IMR-90 (cell line): ENCODE measurements around the gene ZNF358. TPM values are rescaled to one million over a fixed set of nuclear protein-coding genes. Genes with fewer than 3 reads are reported as not detected.

ENCODE experiments used
- ATAC-seq: fragments of 200-7000 bp; cut with Tn5 transposase; 2 replicates; pipeline ENCODE4 v1.9.1; 2020; ENCODE audit warnings: low read depth, mild to moderate bottlenecking, moderate library complexity
- BruUV-seq: library from RNA; stranded (reverse); fragments of 400-500 nt; replicated peaks from 2 replicates; lab custom pipeline; 2021; lab: Mats Ljungman, UMichigan
- CTCF ChIA-PET: fragments of 300-600 bp; formaldehyde crosslinking; extraction: SDS; loops from one replicate; lab custom pipeline; 2021; ENCODE audit warnings: antibody characterized with exemption; lab: Yijun Ruan, JAX
- POLR2A ChIA-PET: fragments of 300-600 bp; sonication (Branson Sonifier 250); formaldehyde crosslinking; loops from one replicate; lab custom pipeline; 2022; ENCODE audit warnings: antibody characterized with exemption; ENCODE audit not compliant: unreplicated experiment; lab: Charles Lee
- DNase-seq: peaks from one replicate; pipeline ENCODE4 v3.0.0; 2013
- H2AFZ ChIP-seq: replicated peaks from 2 replicates; pipeline ENCODE3; 2013; ENCODE audit warnings: low read length, mild to moderate bottlenecking; ENCODE audit not compliant: poor library complexity
- H2AK5ac ChIP-seq: 2 replicates; pipeline ENCODE4 v1.6.1; 2013; ENCODE audit warnings: low read depth, low read length, inconsistent platforms
- H2AK9ac ChIP-seq: replicated peaks from 2 replicates; pipeline ENCODE3; 2013; ENCODE audit warnings: mild to moderate bottlenecking, low read depth, low read length, moderate library complexity; ENCODE audit not compliant: poor library complexity
- H2BK120ac ChIP-seq: 2 replicates; pipeline ENCODE4 v1.6.1; 2013; ENCODE audit warnings: low read depth, low read length, inconsistent platforms
- H2BK15ac ChIP-seq: 3 replicates; pipeline ENCODE4 v1.6.1; 2013; ENCODE audit warnings: low read depth, low read length, inconsistent platforms
- H2BK20ac ChIP-seq: 2 replicates; pipeline ENCODE4 v1.6.1; 2013; ENCODE audit warnings: low read depth, mild to moderate bottlenecking, inconsistent platforms, low read length, moderate library complexity
- H2BK5ac ChIP-seq: 2 replicates; pipeline ENCODE4 v1.6.1; 2013; ENCODE audit warnings: mild to moderate bottlenecking, low read depth, low read length, inconsistent platforms; ENCODE audit not compliant: poor library complexity, severe bottlenecking
- H3K14ac ChIP-seq: replicated peaks from 2 replicates; pipeline ENCODE4 v1.6.1; 2013; ENCODE audit warnings: low read depth, low read length, inconsistent platforms
- H3K18ac ChIP-seq: 2 replicates; pipeline ENCODE4 v1.6.1; 2013; ENCODE audit warnings: low read depth, low read length, control low read depth
- H3K23ac ChIP-seq: 2 replicates; pipeline ENCODE4 v1.6.1; 2013; ENCODE audit warnings: low read depth, low read length, inconsistent platforms
- H3K27ac ChIP-seq: 2 replicates; pipeline ENCODE4 v1.5.1; 2013; ENCODE audit warnings: mild to moderate bottlenecking, control low read depth, low read length; ENCODE audit not compliant: insufficient read depth
- H3K27me3 ChIP-seq: 2 replicates; pipeline ENCODE4 v1.6.1; 2013; ENCODE audit warnings: low read length; ENCODE audit not compliant: control insufficient read depth, insufficient read depth
- H3K36me3 ChIP-seq: 2 replicates; pipeline ENCODE4 v1.6.1; 2013; ENCODE audit warnings: low read length, mixed read lengths; ENCODE audit not compliant: control insufficient read depth, insufficient read depth
- H3K4ac ChIP-seq: 2 replicates; pipeline ENCODE4 v1.6.1; 2013; ENCODE audit warnings: low read depth, low read length, inconsistent platforms
- H3K4me1 ChIP-seq: 2 replicates; pipeline ENCODE4 v1.6.1; 2013; ENCODE audit warnings: low read length, mixed read lengths; ENCODE audit not compliant: control insufficient read depth, insufficient read depth
- H3K4me2 ChIP-seq: 2 replicates; pipeline ENCODE4 v1.6.1; 2013; ENCODE audit warnings: low read depth, mild to moderate bottlenecking, control low read depth, low read length, moderate library complexity
- H3K4me3 ChIP-seq: 2 replicates; pipeline ENCODE4 v1.5.1; 2013; ENCODE audit warnings: low read depth, mild to moderate bottlenecking, control low read depth, low read length, moderate library complexity; ENCODE audit not compliant: insufficient read depth
- H3K56ac ChIP-seq: 2 replicates; pipeline ENCODE4 v1.6.1; 2013; ENCODE audit warnings: low read length, inconsistent platforms; ENCODE audit not compliant: insufficient read depth; ENCODE audit errors: extremely low read depth
- H3K79me1 ChIP-seq, 2 experiments: 2 replicates each; pipeline ENCODE4 v1.6.1; 2013; ENCODE audit warnings: low read length in 2 of 2, inconsistent platforms in 1 of 2, low read depth in 1 of 2
- H3K9ac ChIP-seq: 2 replicates; pipeline ENCODE4 v1.6.1; 2013; ENCODE audit warnings: low read depth, low read length, control low read depth
- H3K9me1 ChIP-seq: 2 replicates; pipeline ENCODE4 v1.6.1; 2013; ENCODE audit warnings: low read length, inconsistent platforms; ENCODE audit not compliant: insufficient read depth
- H3K9me3 ChIP-seq: 2 replicates; pipeline ENCODE4 v1.6.1; 2013; ENCODE audit warnings: low read length; ENCODE audit not compliant: control insufficient read depth, insufficient read depth
- H4K20me1 ChIP-seq: 2 replicates; pipeline ENCODE4 v1.6.1; 2013; ENCODE audit warnings: low read length, inconsistent platforms; ENCODE audit not compliant: insufficient read depth
- H4K5ac ChIP-seq: 2 replicates; pipeline ENCODE4 v1.6.1; 2013; ENCODE audit warnings: mild to moderate bottlenecking, low read depth, low read length, control low read depth
- H4K8ac ChIP-seq, 2 experiments: 2 replicates each; pipeline ENCODE4 v1.6.1; 2013; ENCODE audit warnings: low read depth in 2 of 2, low read length in 2 of 2, control low read depth in 1 of 2, inconsistent platforms in 1 of 2
- H4K91ac ChIP-seq: 2 replicates; pipeline ENCODE4 v1.6.1; 2013; ENCODE audit warnings: low read depth, low read length, inconsistent platforms; ENCODE audit not compliant: insufficient read depth
- BHLHE40 ChIP-seq: fragments of 150-350 bp; IDR thresholded peaks from 2 replicates; pipeline ENCODE4 v1.6.1; 2016; ENCODE audit warnings: mild to moderate bottlenecking, low read depth, low read length
- CEBPB ChIP-seq: IDR thresholded peaks from 2 replicates; pipeline ENCODE4 v1.6.1; 2012; ENCODE audit warnings: low read depth, low read length, improper control_type of control experiment
- CHD1 ChIP-seq: IDR thresholded peaks from 2 replicates; pipeline ENCODE4 v1.6.1; 2012; ENCODE audit warnings: low read depth, low read length, improper control_type of control experiment
- FOS ChIP-seq: fragments of 150-350 bp; IDR thresholded peaks from 2 replicates; pipeline ENCODE4 v1.6.1; 2016; ENCODE audit warnings: low read depth, low read length
- MAFK ChIP-seq: IDR thresholded peaks from 2 replicates; pipeline ENCODE4 v1.6.1; 2012; ENCODE audit warnings: low read depth, low read length, improper control_type of control experiment
- MAZ ChIP-seq: IDR thresholded peaks from 2 replicates; pipeline ENCODE4 v1.6.1; 2012; ENCODE audit warnings: low read depth, mild to moderate bottlenecking, low read length, improper control_type of control experiment, moderate library complexity, borderline replicate concordance
- MXI1 ChIP-seq: IDR thresholded peaks from 2 replicates; pipeline ENCODE4 v1.6.1; 2012; ENCODE audit warnings: low read depth, mild to moderate bottlenecking, low read length, moderate library complexity, borderline replicate concordance
- NFE2L2 ChIP-seq: fragments of 150-350 bp; IDR thresholded peaks from 2 replicates; pipeline ENCODE4 v1.6.1; 2016; ENCODE audit warnings: low read depth, mild to moderate bottlenecking, low read length
- POLR2A ChIP-seq: IDR thresholded peaks from 2 replicates; pipeline ENCODE4 v1.6.1; 2012; ENCODE audit warnings: mild to moderate bottlenecking, low read depth, low read length
- RAD21 ChIP-seq: IDR thresholded peaks from 2 replicates; pipeline ENCODE4 v1.6.1; 2012; ENCODE audit warnings: low read length, improper control_type of control experiment
- RCOR1 ChIP-seq: IDR thresholded peaks from 2 replicates; pipeline ENCODE4 v1.6.1; 2012; ENCODE audit warnings: mild to moderate bottlenecking, low read length, improper control_type of control experiment; ENCODE audit not compliant: insufficient replicate concordance
- RFX5 ChIP-seq: IDR thresholded peaks from 2 replicates; pipeline ENCODE4 v1.8.0; 2012; ENCODE audit warnings: low read depth, mild to moderate bottlenecking, low read length, moderate library complexity
- SMC3 ChIP-seq: fragments of 150-350 bp; IDR thresholded peaks from 2 replicates; pipeline ENCODE4 v1.6.1; 2016; ENCODE audit warnings: low read depth, mild to moderate bottlenecking, antibody characterized with exemption, low read length, moderate library complexity
- WGBS, 2 experiments: methylation state at CpG; one replicate each; pipeline versions ENCODE4 v1.1.5 to v1.1.7; 2013; ENCODE audit warnings: missing lambda C conversion rate in 2 of 2; ENCODE audit not compliant: insufficient read length in 1 of 2; ENCODE audit errors: extremely low coverage in 2 of 2; 5-methylcytosine and 5-hydroxymethylcytosine counted together
- dilution Hi-C: fragments of 300-500 bp; cut with HindIII; formaldehyde crosslinking; loops from one replicate; pipeline ENCODE4 v1.14.3; 2018; ENCODE audit warnings: low sequenced_read_pairs; ENCODE audit not compliant: unreplicated experiment
- in situ Hi-C: fragments of 300-500 bp; cut with MboI; formaldehyde crosslinking; loops from 3 replicates; pipeline ENCODE4 v1.14.3; 2019; ENCODE audit warnings: low sequenced_read_pairs, inconsistent platforms, mixed read lengths
- intact Hi-C: fragments of 100-400 bp; cut with micrococcal nuclease; formaldehyde crosslinking; loops from 2 replicates; pipeline ENCODE4 v1.10.0; 2022
- polyA plus RNA-seq, 3 experiments: library from polyadenylated mRNA; depleted of rRNA; stranded (reverse); fragments of >200 nt; gene quantifications; 2 replicates each; pipeline ENCODE4 v1.2.3, GENCODE V29; 2012; ENCODE audit warnings: low replicate concordance in 1 of 3
- total RNA-seq: library from RNA; depleted of rRNA; stranded (reverse); fragments of >200 nt; gene quantifications from 2 replicates; pipeline ENCODE4 v1.2.3, GENCODE V29; 2012
- TF ChIP-seq, protein P1 (sequence below): fragments of 150-350 bp; IDR thresholded peaks from 2 replicates; pipeline ENCODE4 v1.6.1; 2016; ENCODE audit warnings: low read depth, mild to moderate bottlenecking, low read length, moderate library complexity, borderline replicate concordance
- TF ChIP-seq, protein P2 (sequence below): conservative IDR thresholded peaks from 2 replicates; pipeline ENCODE4 v1.5.1; 2012; ENCODE audit warnings: mild to moderate bottlenecking, low read depth, low read length, improper control_type of control experiment
- TF ChIP-seq, protein P3 (sequence below): fragments of 150-350 bp; IDR thresholded peaks from 2 replicates; pipeline ENCODE4 v1.6.1; 2017; ENCODE audit warnings: mild to moderate bottlenecking, antibody characterized with exemption, low read length, low read depth

The ZNF358 gene
- total and polyA plus RNA-seq, 2 of the 4 experiments (the other 2 are of a cell fraction) = 5.4 to 30.7 TPM

DNA sequence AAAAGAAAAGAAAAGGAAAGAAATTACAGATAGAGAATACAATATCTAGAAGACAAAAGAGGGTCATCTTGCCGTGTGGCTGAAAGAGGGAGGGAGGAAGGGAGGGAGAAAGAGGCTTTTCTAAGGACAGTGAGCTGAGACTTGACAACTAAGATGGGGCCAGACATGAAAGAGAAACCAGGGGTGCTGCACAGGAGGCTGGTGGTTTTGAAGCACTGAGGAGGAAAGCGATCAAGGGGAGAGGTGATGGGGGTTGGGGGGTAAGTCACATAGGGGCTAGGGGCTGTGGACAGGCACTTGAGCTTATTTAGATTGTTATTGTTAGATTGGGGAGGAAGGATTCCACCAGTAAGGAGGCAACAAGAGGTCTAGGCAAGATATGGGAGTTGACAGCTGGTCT lies 36.9 kb downstream of the ZNF358 start:
- Histone ChIP-seq H3K4ac (no peak overlapping the region), H3K4me2 (no peak overlapping the region), H4K8ac (no peak overlapping the region), H2AK9ac (no peak overlapping the region), H3K27me3 (no peaks in the 10 kb centered on the region), H3K79me1 (0 out of 4 replicates have a peak, but pooled peaks cover 0 to 2% of the 10 kb centered on the region in 2 experiments), H3K4me1 (no peaks in the 10 kb centered on the region), H3K18ac (no peak overlapping the region), H4K5ac (no peak overlapping the region), H3K9me3 (no peaks in the 10 kb centered on the region), H3K14ac (no peak overlapping the region), H2BK5ac (no peak overlapping the region), H4K20me1 (no peaks in the 10 kb centered on the region; the same call in 1 of the 2 replicates), H3K36me3 (peaks cover 52% of the 10 kb centered on the region), H2AFZ (no peak overlapping the region), H3K56ac (no peak overlapping the region), H2BK15ac (no peak overlapping the region), H2BK20ac (no peak overlapping the region), H2BK120ac (no peak overlapping the region), H3K23ac (no peak overlapping the region), H2AK5ac (no peak overlapping the region), H3K4me3 (no peak overlapping the region), H4K91ac (no peak overlapping the region), H3K27ac (no peak overlapping the region), H3K9me1 (0 out of 2 replicates have a peak, but pooled peaks cover 1% of the 10 kb centered on the region), H3K9ac (no peak overlapping the region)
- intact Hi-C loops (no loop called here), dilution Hi-C loops (no loop called here), in situ Hi-C loops (no loop called here)
- DNase-seq = no peak
- ChIA-PET CTCF (interaction anchor here (0.6 to 1.4 kb wide), 3 partner anchors 16 to 247 kb away, joined by 3 to 4 read pairs (median 3); no protein-coding TSS in a partner anchor), POLR2A (no interaction called here)
- no TSS peak for BruUV-seq
- no CpG with 5 or more reads among the region's 2 CpGs for WGBS, 2 experiments
- no peak for ATAC-seq
- TF ChIP-seq FOS = no peak
- no peak for TF ChIP-seq MXI1
- TF ChIP-seq RAD21 = no peak
- no peak for TF ChIP-seq SMC3
- TF ChIP-seq, protein P1, sequence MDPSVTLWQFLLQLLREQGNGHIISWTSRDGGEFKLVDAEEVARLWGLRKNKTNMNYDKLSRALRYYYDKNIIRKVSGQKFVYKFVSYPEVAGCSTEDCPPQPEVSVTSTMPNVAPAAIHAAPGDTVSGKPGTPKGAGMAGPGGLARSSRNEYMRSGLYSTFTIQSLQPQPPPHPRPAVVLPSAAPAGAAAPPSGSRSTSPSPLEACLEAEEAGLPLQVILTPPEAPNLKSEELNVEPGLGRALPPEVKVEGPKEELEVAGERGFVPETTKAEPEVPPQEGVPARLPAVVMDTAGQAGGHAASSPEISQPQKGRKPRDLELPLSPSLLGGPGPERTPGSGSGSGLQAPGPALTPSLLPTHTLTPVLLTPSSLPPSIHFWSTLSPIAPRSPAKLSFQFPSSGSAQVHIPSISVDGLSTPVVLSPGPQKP = no peak
- no peak for TF ChIP-seq MAFK
- TF ChIP-seq, protein P2, sequence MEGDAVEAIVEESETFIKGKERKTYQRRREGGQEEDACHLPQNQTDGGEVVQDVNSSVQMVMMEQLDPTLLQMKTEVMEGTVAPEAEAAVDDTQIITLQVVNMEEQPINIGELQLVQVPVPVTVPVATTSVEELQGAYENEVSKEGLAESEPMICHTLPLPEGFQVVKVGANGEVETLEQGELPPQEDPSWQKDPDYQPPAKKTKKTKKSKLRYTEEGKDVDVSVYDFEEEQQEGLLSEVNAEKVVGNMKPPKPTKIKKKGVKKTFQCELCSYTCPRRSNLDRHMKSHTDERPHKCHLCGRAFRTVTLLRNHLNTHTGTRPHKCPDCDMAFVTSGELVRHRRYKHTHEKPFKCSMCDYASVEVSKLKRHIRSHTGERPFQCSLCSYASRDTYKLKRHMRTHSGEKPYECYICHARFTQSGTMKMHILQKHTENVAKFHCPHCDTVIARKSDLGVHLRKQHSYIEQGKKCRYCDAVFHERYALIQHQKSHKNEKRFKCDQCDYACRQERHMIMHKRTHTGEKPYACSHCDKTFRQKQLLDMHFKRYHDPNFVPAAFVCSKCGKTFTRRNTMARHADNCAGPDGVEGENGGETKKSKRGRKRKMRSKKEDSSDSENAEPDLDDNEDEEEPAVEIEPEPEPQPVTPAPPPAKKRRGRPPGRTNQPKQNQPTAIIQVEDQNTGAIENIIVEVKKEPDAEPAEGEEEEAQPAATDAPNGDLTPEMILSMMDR = no peak
- no peak for TF ChIP-seq RCOR1
- TF ChIP-seq MAZ = no peak
- no peak for TF ChIP-seq POLR2A
- TF ChIP-seq CHD1 = no peak
- TF ChIP-seq BHLHE40 = no peak
- TF ChIP-seq, protein P3, sequence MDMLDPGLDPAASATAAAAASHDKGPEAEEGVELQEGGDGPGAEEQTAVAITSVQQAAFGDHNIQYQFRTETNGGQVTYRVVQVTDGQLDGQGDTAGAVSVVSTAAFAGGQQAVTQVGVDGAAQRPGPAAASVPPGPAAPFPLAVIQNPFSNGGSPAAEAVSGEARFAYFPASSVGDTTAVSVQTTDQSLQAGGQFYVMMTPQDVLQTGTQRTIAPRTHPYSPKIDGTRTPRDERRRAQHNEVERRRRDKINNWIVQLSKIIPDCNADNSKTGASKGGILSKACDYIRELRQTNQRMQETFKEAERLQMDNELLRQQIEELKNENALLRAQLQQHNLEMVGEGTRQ = no peak
- TF ChIP-seq RFX5 = no peak
- no peak for TF ChIP-seq NFE2L2
- TF ChIP-seq CEBPB = no peak
